Measurements from ENCODE around the gene PPP1R10. TPM values are rescaled to one million over a fixed set of nuclear protein-coding genes. Genes with fewer than 3 reads are reported as not detected.

The PPP1R10 gene
- total RNA-seq, 1 donor from 2014 or later, result 43.6 TPM

GRCh38 chr6:30562470-30563425 lies 54.3 kb downstream of the PPP1R10 start:
- DNase-seq (ENCODE audit: low spot score in 2 of 2) (no peak), FAIRE-seq (no peak)

DNA sequence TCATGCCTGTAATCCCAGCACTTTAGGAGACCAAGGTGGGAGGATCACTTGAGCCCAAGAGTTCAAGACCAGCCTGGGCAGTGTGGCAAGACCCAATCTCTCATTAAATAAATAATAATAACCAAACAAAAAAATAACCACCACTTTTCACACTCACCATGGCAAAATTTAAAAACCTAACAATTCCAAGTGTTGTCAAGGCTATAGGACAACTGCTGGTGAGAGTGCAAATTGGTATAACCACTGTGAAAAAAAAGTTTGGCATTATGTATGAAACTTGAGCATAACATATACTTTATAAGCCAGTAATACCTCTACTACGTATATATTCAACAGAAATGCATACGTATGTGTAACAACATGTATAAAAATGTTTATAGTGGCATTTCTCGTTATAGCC lies 56.1 kb downstream of the PPP1R10 start:
- DNase-seq (ENCODE audit: low spot score in 2 of 2) (no peak), FAIRE-seq (no peak)

DNA sequence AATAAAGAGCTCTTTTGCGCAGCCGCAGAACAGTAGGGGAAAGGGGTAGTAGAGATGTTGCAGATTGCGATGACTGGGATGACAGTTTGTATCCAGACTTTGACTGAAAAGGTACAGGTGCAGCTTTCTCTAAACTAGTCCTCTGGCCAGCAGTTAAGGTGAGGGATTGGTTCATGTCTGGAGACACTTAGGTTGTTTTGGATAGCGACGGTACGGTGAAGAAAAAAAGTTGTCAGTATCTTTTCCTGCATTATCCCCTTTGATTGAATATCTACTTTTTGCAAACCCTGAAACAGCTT lies 59.4 kb downstream of the PPP1R10 start:
- DNase-seq (ENCODE audit: low spot score in 2 of 2) (no peak), FAIRE-seq (no peak)

- DNase-seq (ENCODE audit: low spot score in 2 of 2) (peak; percentile 86), FAIRE-seq (no peak)
Observed at GRCh38 chr6:30556906-30557682, 59.9 kb downstream of the PPP1R10 start, which contains the start of gene PRR3. Gene PRR3 (plus strand): TSS chr6:30557295. CDS start chr6:30557345, 50 bp downstream.

GRCh38 chr6:30556066-30556905 lies 60.8 kb downstream of the PPP1R10 start, which contains the start of gene GNL1:
Gene GNL1 (minus strand): TSS chr6:30556489. CDS start chr6:30556203, 286 bp downstream.
- DNase-seq (ENCODE audit: low spot score in 2 of 2), result peak; percentile 81 to 89
- FAIRE-seq, result no peak

GRCh38 chr6:30555816-30556065 lies 61.3 kb downstream of the PPP1R10 start:
- DNase-seq (ENCODE audit: low spot score in 2 of 2), result no peak
- FAIRE-seq, result no peak

DNA sequence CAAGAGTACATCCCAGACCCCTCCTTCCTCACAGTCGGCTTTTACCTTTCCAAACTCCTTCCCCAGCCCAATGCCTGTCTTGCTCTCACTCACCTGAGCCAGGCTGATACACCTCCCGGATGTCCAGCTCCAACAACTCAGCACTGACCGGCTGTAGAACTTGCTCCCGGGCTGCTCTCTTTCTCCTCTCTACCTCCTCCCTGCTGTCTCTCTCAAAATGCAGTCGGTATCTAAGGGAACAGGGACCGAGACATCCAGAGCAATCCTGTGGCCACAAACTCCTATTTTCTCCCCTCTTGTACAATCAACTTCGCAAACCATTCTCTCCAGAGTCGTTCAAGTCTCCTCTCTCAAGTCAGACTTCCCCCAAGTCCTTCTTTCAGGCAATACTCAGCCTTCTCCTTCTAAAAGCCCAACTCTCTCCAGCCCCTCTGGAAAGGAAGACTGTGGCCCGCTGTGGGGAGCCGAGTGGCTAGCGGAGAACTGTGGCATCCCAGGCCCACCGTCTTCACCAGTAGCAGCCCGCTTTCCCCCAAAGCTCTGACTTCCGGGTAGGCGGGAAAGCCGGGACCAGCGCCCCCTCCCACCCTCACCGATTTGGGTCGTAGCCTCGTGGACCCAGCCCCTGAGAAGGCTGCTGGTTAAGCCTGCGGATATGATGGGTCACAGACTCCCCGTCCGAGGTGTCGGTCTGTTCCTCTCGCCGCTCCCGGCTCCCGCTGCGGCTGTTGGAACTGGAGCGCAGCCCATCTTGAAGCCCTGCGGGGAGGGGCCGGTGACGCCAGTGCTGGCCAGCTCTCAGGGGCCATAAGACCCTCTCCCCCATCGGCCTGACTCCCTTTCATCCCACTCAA lies 61.9 kb downstream of the PPP1R10 start:
- FAIRE-seq (no peak), DNase-seq (ENCODE audit: low spot score in 2 of 2) (peak in 1 of 2 donors; percentile 48)

DNA sequence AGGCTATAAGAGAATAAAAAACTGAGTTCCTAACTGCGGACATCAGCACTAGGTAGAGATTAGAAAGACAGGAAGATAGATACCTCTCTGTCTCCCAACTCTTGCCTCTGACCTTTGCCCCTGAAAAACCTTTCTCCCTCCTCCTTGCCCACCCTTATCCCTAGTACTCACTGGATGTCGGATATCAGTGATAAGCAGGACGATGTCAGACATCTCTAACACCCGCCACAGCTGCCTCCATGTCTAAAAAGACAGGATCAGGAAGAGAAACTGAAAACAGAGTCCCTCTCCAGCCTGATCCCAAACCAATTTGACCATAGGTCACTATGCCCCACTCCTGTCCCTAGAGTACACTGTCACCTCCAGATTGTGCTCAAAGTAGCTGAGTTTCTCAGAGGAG lies 62.6 kb downstream of the PPP1R10 start:
- DNase-seq (ENCODE audit: low spot score in 2 of 2), result no peak
- no peak for FAIRE-seq

Small RNA genes lying within 50 kb of the gene (small RNA-seq; reads per million reads assigned to genes)
- 0.56 reads per million, percentile 44 among the genes with 10 or more reads in this experiment for gene MIR877

Other genes with a start within 250 kb of the PPP1R10 start
- gene HLA-E, start 127.7 kb downstream of the PPP1R10 start, total RNA-seq, result 25.7 TPM
- 28.1 TPM for gene GNL1, start 60.8 kb downstream of the PPP1R10 start, total RNA-seq
- 12.2 TPM for gene PRR3, start 59.9 kb downstream of the PPP1R10 start, total RNA-seq
- 18.8 TPM for gene ABCF1, start 45.8 kb downstream of the PPP1R10 start, total RNA-seq
- 53.0 TPM for gene MRPS18B, start 597 bp upstream of the PPP1R10 start, total RNA-seq
- gene ATAT1, start 9.6 kb upstream of the PPP1R10 start, total RNA-seq, result 40.4 TPM
- 23.2 TPM for gene C6orf136, start 29.9 kb upstream of the PPP1R10 start, total RNA-seq
- gene DHX16, start 55.8 kb upstream of the PPP1R10 start, total RNA-seq, result 22.4 TPM
- gene PPP1R18, start 69.4 kb upstream of the PPP1R10 start, total RNA-seq, result 44.0 TPM
- 0.41 TPM for gene NRM, start 73.7 kb upstream of the PPP1R10 start, total RNA-seq
- gene MDC1, start 100.0 kb upstream of the PPP1R10 start, total RNA-seq, result 4.1 TPM
- 1,325 TPM for gene TUBB, start 103.1 kb upstream of the PPP1R10 start, total RNA-seq
- 46.9 TPM for gene FLOT1, start 125.4 kb upstream of the PPP1R10 start, total RNA-seq
- 2.4 TPM for gene IER3, start 127.3 kb upstream of the PPP1R10 start, total RNA-seq